Endometrial microvascular endothelial cells (primary cell): ENCODE measurements around the gene SSTR3. TPM values are rescaled to one million over a fixed set of nuclear protein-coding genes. Genes with fewer than 3 reads are reported as not detected.

ENCODE experiments used
- in situ Hi-C: cut with HindIII; loops from 2 replicates; pipeline ENCODE4 v1.10.0; 2017; ENCODE audit warnings: low sequenced_read_pairs, low pct_unique_long_range_greater_than_20kb; ENCODE audit errors: inconsistent ontology term
- total RNA-seq: library from RNA; depleted of rRNA; stranded (reverse); fragments of >200 nt; gene quantifications from one replicate; pipeline ENCODE4 v1.2.3, GENCODE V29; 2015; ENCODE audit errors: inconsistent ontology term

SSTR3 gene
- total RNA-seq, 1 donor from 2014 or later = not detected

GRCh38 chr22:37163096-37163489 lies 49.2 kb downstream of the SSTR3 start:
- in situ Hi-C loops = loop anchor here (10.0 kb wide), 1 partner anchor 88 kb away; no protein-coding TSS in a partner anchor

- in situ Hi-C loops = loop anchor here (10.0 kb wide), 1 partner anchor 88 kb away; no protein-coding TSS in a partner anchor
These were observed 49.8 kb downstream of the SSTR3 start for GRCh38 chr22:37162221-37163095.

DNA sequence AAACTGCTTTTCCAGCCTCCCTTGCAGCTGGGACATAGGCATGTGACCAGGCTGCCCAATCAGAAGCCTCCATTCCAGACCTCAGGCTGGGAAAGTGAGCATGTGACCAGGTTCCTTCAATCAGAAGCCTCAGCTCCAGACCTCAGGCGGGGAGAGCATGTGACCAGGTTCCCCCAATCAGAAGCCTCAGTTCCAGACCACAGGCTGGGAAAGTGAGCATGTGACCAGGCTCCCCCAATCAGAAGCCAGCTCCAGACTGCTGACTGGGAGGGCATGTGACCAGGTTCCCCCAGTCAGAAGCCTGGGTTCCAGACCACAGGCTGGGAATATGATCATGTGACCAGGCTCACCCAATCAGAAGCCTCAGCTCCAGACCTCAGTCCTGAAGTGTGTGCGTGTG lies 50.8 kb downstream of the SSTR3 start:
- in situ Hi-C loops = loop anchor here (10.0 kb wide), 1 partner anchor 87 kb away; no protein-coding TSS in a partner anchor

- in situ Hi-C loops = loop anchor here (10.0 kb wide), 1 partner anchor 85 kb away; no protein-coding TSS in a partner anchor
These were observed 52.2 kb downstream of the SSTR3 start for GRCh38 chr22:37160027-37160426.

- in situ Hi-C loops = no loop called here
These were observed 53.4 kb downstream of the SSTR3 start for GRCh38 chr22:37158963-37159290.

GRCh38 chr22:37157516-37158285 lies 54.6 kb downstream of the SSTR3 start:
- in situ Hi-C loops = no loop called here

- in situ Hi-C loops = no loop called here
These were observed 55.4 kb downstream of the SSTR3 start for GRCh38 chr22:37156686-37157435.

DNA sequence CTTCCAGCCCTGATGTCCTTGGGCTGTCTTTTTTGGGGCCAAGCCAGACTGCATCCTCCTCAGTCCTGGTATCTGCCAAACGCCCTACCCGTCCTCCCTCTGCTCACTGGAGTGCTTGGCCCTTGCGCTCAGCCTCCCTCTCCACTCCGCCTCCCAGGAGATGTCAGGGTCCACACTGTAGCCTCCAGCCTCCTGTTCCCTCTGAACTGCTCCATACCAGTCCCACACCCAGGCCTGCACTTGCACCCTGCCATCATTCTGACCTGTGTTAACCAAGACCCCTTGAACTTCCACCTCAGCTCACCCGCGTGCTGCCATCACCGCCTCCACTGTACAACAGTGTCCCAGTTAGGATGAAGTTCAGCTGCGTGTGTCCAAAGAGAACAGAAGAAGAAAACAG lies 56.3 kb downstream of the SSTR3 start:
- in situ Hi-C loops = no loop called here

GRCh38 chr22:37154925-37155712 lies 57.2 kb downstream of the SSTR3 start:
- in situ Hi-C loops = no loop called here

Other genes starting within 250 kb of the SSTR3 start
- 43.2 TPM for gene TST, start 193.0 kb downstream of the SSTR3 start, total RNA-seq
- gene MPST, start 192.7 kb downstream of the SSTR3 start, total RNA-seq = 140 TPM
- gene KCTD17, start 160.7 kb downstream of the SSTR3 start, total RNA-seq = 50.5 TPM
- gene TMPRSS6, start 102.8 kb downstream of the SSTR3 start, total RNA-seq = not detected
- gene IL2RB, start 62.6 kb downstream of the SSTR3 start, total RNA-seq = not detected
- 2.8 TPM for gene C1QTNF6, start 24.2 kb downstream of the SSTR3 start, total RNA-seq
- gene RAC2, start 31.8 kb upstream of the SSTR3 start, total RNA-seq = 398 TPM
- 0.19 TPM for gene CYTH4, start 70.0 kb upstream of the SSTR3 start, total RNA-seq
- gene ELFN2, start 215.0 kb upstream of the SSTR3 start, total RNA-seq = 4.3 TPM